HCT116 (cell line): ENCODE measurements around the gene CD300LB.
"Not testable (repeated sequence)": the region's sequence is repeated elsewhere in the genome, so short reads cannot be mapped to it uniquely, and the experiment has no call there.

Experiments used
- EZH2 ChIP-seq: fragments of 200-600 bp; sonication (generic); IDR thresholded peaks from 2 replicates; pipeline ENCODE4 v1.6.1; 2017; ENCODE audit warnings: antibody characterized with exemption, mixed run types
- SP1 ChIP-seq: IDR thresholded peaks from 2 replicates; pipeline ENCODE4 v1.6.1; 2012; ENCODE audit warnings: low read depth
- TF ChIP-seq, protein P1 (sequence below), 3 experiments: fragments of 200-600 bp in 1 of 3; sonication (generic) in 1 of 3; IDR thresholded peaks in 2 of 3; conservative IDR thresholded peaks in 1 of 3; 2 replicates each; pipeline ENCODE4 v1.5.1; 2012 to 2017; ENCODE audit warnings: low read depth in 2 of 3, low read length in 2 of 3, antibody characterized with exemption in 1 of 3, borderline replicate concordance in 1 of 3, control low read depth in 1 of 3, mild to moderate bottlenecking in 1 of 3, mixed read lengths in 1 of 3, mixed run types in 1 of 3, moderate library complexity in 1 of 3; ENCODE audit not compliant: insufficient read depth in 1 of 3

DNA sequence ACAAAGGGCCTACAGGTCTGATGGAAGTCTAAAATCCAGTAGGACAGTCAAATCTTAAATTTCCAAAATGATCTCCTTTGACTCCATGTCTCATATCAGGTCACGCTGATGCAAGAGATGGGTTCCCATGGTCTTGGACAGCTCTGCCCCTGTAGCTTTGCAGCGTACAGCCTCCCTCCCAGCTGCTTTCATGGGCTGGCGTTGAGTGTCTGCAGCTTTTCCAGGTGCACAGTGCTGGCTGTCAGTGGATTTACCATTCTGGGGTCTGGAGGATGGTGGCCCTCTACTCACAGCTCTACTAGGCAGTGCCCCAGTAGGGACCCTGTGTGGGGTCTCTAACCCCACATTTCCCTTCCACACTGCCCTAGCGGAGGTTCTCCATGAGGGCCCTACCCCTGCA is 43.0 kb downstream of the CD300LB start:
- TF ChIP-seq EZH2, SP1: not testable (repeated sequence)
- TF ChIP-seq, protein P1, sequence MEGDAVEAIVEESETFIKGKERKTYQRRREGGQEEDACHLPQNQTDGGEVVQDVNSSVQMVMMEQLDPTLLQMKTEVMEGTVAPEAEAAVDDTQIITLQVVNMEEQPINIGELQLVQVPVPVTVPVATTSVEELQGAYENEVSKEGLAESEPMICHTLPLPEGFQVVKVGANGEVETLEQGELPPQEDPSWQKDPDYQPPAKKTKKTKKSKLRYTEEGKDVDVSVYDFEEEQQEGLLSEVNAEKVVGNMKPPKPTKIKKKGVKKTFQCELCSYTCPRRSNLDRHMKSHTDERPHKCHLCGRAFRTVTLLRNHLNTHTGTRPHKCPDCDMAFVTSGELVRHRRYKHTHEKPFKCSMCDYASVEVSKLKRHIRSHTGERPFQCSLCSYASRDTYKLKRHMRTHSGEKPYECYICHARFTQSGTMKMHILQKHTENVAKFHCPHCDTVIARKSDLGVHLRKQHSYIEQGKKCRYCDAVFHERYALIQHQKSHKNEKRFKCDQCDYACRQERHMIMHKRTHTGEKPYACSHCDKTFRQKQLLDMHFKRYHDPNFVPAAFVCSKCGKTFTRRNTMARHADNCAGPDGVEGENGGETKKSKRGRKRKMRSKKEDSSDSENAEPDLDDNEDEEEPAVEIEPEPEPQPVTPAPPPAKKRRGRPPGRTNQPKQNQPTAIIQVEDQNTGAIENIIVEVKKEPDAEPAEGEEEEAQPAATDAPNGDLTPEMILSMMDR (IDR thresholded peaks at IDR 0.05 in 2 of 3, conservative IDR thresholded peaks at IDR 0.05 in 1 of 3; ENCODE audit: borderline replicate concordance in 1 of 3, insufficient read depth in 1 of 3, low read depth in 2 of 3, low read length in 2 of 3): not testable (repeated sequence)
